Endometrial microvascular endothelial cells (primary cell): Measurements from ENCODE around the gene POLR2F. TPM values are rescaled to one million over a fixed set of nuclear protein-coding genes. Genes with fewer than 3 reads are reported as not detected.
"Not testable (repeated sequence)": the region's sequence is repeated elsewhere in the genome, so short reads cannot be mapped to it uniquely, and the experiment has no call there.

Experiments used
- in situ Hi-C: cut with HindIII; loops from 2 replicates; pipeline ENCODE4 v1.10.0; 2017; ENCODE audit warnings: low sequenced_read_pairs, low pct_unique_long_range_greater_than_20kb; ENCODE audit errors: inconsistent ontology term
- total RNA-seq: library from RNA; depleted of rRNA; stranded (reverse); fragments of >200 nt; gene quantifications from one replicate; pipeline ENCODE4 v1.2.3, GENCODE V29; 2015; ENCODE audit errors: inconsistent ontology term

The POLR2F gene
- total RNA-seq, 1 donor from 2014 or later = 80.4 TPM

DNA sequence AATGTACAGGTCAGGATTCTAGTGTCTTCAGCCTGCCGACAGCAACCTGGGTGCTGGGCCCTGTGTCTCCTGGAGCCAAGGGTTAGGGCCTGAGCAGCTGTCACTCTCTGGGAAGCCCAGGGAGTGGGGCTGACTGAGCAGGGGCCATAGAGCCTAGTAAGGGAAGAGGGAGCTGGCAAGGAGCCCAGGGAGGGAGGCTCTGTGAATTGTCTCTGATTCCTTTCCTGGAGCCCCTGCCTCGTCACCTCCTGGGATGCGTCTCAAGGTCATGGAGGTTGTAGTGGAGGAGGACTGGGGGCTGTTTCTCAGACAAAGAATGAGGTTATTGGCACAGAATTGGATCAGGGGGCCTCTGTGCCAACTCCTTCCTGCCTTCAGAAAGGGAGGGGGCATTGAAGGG is 19.0 kb downstream of the POLR2F start:
- in situ Hi-C loops = no loop called here

DNA sequence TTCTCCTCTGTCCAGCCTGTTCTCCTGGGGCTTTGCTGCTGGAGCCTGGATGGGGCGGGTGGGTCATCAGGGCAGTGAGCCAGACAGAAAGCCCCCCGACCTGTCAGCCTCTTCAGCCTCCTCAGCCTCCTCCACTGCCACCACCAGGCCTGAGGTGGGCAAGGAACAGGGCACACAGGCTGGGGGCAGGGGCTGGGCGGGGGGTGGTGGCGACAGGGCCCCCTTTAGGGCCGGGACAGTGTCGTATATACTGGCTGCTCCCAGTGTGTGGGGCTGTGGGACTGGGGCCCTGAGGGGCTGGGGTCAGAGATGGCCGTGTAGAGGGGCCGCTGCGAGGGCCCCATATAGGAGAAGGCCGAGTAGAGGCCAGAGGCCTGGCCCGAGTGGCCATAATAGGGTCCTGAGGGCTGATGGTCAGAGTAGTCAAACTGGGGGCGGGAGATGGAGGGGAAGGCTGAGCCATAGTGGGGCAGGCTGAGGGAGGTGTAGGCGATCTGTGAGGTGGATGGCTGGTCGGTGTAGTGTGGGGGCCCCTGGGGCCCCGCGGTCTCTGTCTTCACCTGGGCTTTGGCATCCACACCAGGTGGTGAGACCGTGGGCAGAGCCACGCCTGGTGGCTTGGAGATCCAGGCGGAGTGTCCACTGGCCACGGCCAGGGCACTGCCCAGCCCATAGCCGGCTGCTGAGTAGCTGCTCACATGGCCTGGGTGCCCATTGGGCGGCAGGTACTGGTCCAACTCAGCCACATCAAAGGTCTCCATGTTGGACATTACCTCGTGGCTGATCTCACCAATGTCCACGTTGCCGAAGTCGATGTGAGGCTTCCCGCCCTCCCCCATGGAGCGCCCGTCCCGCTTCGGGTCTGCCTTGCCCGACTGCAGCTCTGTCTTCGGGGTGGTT is 20.0 kb downstream of the POLR2F start:
- in situ Hi-C loops = no loop called here

DNA sequence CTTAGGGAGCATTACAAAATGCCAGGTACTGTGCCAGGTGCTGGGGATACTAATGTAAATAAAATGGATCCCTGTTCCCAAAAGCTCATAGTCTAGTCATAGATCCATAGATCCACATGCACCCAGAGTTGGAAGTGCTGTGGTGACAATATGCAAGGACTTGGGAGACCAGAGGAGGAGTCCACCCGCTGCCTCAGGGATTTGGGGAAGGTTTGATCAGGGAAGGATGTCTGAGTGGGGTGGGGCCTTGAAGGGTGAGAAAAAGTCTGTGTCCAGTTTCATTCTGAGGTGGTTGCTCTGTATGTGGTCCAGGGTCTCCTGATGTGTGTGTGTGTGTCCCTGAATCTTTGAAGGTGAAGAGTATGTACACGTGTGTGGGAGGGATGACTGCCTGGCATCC is 21.7 kb downstream of the POLR2F start:
- in situ Hi-C loops = no loop called here

DNA sequence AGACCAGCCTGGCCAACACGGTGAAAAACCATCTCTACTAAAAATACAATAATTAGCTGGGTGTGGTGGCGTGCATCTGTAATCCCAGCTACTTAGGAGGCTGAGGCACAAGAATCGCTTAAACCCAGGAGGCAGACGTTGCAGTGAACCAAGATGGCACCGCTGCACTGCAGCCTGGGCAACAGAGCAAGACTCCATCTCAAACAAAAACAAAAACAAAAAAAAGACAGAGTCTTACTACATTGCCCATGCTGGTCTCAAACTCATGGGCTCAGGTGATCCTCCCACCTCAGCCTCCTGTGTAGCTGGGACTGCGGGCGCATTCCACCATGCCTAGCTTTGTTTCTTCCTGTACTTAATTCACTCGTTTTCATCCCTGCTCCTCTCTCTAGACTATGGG is 22.5 kb downstream of the POLR2F start:
- in situ Hi-C loops = not testable (repeated sequence)

DNA sequence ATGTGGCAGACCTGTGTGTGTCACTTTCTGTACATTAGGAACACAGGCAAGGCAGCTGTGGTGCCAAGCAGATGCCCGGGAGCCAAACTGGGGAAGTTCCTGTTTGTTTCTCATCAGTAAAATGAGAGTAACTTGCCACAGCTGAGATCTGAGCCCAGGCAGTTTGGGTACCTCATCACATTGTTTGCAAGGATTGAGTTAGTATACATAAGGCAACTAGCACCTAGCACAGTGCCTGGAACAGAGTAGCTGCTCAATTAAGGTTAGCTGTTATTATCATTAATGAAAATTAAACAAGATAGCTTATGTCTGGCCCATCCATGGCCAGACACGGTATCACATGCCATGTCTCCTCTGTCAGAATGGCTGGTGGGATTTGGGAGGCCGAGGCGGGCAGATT is 23.0 kb downstream of the POLR2F start:
- in situ Hi-C loops = no loop called here

DNA sequence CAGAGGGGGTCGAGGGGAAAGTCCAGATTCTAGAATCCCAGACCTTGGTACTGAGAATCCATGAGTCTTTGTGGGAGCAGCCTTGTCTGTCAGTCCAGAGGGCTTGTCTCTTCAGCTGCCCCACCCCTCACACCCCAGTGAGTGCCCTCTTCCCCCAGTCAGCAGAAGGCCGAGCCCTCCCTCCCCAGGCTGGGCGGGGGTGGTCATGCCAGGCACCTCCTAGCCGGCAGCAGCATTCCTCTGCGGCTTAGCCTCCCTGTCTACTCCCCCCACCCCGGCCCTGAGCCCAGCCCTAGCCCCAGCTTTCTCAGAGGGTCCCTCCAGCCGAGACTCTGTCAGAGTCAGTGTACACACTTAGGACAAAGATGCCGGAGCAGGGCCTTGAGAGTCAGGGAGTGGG is 26.3 kb downstream of the POLR2F start:
- in situ Hi-C loops = no loop called here

DNA sequence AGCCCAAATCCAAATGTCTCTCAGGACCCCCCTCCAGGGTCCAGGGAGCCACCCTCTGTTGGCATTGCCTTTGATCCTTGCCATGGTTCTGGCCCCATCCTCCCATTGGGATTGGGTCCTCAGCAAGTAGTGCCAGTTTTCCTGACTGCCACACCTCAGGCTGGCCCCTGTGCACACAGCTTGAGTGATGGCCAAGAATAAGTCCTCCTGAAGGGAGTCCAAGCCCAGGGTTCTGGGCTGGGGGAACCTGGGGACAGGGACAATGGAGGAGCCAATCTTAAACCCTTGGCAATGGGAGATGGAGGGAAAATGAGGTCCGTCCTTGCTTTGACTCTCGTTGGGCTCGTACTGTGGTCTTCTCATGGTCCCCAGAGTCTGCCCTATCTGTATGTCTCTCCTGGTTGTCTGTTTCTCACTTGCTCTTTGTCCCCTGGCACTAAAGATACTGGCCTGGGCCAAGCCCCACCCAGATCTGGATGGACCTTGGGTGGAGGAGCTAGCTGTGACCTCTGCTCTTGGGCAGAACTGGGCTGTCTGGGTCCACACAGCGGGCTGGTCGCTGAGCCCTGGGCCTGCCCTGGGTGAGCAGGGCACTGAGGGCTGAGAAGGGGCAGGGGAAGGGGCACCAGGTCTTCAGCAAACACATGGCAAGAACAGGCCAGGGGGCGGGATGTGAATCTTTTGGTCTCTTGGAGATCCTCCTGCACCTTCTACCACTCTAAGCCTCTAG is 27.9 kb downstream of the POLR2F start:
- in situ Hi-C loops = no loop called here

DNA sequence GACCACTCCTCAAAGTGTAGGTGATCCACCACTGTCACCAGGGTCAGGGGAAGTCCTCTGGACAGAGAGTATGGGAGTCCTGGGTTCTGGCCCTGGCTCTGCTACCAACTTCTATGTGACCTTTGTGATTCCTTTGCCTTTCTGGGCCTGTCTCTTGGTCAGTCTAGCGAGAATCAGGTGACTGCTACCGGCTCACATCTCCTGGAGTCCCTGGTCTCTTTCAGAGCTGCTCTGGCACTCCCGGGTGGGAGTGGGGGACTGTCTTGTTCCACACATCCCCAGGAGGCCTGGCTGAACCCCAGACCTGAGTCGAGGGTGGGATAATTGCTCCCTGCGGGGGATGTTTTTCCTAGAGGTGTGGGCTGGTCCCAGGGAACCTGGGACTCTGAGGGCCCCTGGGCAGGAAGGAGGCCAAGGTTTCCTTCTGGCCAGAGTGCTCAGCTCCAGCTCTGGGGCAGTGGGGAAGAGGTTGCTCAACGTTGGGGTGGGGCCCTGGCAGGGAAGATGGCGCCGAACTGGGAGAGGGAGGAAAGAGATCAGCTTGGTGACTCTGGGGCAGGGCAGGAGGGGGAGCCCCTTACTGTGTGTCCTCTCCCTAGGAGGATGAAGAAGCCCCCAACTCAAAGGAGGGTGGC is 28.8 kb downstream of the POLR2F start:
- in situ Hi-C loops = no loop called here

DNA sequence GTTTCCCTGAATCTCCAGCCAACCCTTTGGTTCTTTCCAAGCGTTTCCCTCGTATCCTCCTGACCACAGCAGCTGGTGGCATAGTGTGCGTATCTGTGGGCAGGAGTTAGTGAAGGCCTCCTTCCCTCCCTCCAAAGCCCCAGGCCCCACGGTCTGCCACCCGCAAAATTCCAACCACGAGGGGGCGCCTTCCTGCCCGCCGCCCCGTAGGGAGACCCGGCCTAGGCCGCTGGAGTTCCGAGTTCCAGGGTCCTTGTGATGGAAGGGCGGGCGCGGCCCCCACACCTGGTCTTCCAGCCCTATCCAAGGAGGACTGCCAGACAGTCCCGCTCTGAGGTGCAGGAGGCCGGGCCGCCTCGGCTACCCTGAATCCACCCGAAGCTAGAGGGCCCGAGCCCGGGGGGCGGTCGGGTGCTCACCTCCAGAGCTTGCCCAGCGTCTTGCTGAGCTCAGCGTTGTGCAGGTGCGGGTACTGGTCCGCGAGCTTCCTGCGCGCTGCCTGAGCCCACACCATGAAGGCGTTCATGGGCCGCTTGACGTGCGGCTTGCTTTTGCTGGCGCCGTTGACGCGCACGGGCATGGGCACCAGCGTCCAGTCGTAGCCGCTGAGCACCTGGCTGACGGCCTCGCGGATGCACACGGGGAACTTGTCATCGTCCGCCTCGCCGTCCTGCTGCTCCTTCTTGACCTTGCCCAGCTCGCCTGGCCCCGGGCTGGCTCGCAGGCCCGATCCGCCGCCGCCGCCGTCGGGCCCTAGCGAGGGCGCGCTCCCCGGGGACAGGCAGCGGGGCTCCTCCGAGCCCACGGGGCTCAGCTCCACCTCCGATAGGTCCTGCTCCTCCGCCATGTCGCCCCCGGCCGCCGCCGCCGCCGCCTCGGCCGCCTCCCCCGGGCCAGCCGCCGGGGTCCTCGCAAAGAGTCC is 29.7 kb downstream of the POLR2F start:
- in situ Hi-C loops = no loop called here

DNA sequence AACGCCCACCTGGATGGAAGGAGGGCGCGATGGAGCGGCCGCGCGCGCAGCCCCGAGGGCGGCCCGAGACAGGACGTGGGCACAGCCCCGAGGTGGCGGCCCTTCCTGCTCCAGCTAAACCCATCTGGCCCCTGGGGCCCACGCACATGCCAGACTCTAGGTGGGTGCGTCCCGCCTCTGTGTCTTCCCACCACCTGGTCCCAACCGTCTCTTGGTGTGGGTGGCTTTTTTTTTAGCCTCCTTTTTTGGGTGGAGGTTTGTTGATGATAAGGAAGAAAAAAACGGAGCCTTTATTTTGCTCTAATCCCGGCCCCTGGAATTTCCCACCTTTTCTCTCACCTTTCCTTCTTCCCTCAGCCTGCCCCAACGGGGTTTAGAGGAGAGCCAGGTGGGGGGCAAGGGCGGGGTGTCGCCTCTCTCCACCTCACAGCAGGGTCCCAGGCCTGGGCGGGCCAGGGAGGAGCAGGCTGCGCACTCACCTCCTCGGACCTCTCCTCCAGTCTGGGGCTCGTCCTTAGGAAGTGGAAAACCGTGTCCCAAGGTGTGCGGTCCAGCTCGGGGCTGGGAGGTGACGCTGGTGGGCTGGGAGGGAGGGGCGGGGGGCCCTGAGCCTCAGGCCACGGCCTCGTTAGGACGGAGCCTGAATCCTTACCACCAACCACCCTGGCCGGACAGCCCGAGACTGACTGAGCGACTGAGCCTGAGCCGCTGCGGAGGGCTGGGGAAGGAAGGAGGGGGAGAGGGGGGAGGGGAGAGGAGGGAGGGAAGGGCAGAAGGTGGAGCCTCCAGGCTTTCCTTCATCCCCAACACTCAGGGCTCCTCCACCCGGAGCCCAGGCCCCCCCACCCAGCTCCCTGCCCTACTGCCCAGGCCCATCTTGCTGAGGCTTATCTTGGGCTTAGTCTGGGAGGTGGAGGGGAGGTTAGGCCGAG is 30.6 kb downstream of the POLR2F start, which contains the start of gene SOX10:
SOX10 (minus strand) TSS at position 696 of the 932 bp plus-strand sequence. CDS start 771 bp downstream, outside the sequence.
- in situ Hi-C loops = no loop called here

DNA sequence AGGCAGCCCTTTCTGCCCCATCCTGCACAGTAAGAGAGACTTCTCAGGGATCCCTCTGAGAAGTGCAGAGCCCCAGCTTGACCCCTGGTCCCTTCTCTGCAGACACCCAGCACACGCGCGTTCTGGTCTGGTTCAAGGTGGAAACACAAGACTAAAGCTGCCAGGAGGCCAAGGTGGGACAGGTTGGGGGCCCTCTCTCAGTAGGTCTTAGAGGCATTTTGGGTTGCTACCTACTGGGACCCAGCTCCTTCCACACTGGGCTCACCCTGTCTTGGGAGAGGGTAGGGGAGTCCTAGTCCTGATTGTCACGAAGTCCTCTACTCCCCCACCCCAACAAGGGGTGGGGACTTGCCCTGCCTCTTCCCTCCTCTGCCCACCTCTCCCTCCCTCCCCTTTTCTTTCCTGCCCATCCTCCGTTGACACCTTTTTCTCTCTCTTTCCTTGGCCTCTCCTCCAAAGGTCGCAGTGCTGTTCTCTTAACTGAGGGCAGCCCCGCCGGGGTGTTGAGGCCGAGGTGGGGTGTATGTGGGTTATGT is 31.6 kb downstream of the POLR2F start:
- in situ Hi-C loops = no loop called here

DNA sequence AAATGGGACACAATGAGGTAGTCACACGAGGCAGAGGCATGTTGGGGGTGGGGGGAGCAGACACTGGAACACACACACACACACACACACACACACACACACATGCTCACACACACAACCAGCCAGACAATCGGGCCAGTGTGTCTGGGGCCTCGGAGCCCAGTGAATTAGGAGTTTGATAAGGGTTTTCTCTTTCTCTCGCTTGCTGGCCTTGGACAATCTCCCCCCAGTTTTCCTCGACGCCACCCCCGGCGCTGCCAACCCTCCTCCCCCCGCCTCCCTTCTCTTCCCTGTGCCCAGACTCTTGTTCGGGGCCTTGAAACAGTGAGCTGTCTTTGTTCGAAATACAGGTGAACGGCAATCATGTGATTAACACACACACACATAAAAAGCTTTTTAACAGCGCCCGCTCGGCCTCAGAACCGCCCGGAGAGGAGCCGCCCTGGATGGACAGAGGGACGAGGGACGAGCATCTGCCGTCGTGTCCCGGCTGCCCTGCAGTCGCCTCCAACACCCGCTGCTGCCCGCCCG is 32.3 kb downstream of the POLR2F start:
- in situ Hi-C loops = no loop called here

DNA sequence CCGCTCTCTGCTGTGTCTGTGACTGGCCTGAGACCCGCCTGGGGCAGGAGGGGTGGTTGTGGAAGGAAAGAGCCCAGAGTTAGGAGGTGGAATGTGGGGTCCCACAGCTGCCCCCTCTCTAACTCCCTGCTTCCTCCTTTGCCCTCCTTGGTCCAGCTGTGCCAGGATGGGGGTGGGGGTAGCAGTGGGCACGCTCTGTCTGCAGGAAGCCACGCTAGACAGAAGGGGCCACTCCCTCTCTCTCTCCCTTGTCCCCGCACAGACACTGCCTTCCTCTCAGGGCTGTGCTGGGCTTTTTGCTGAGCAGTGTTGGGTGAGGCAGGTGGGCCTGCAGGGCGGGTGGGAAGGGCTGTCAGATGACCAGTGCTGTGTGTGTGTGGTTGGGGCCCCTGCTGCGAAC is 32.9 kb downstream of the POLR2F start:
- in situ Hi-C loops = no loop called here

DNA sequence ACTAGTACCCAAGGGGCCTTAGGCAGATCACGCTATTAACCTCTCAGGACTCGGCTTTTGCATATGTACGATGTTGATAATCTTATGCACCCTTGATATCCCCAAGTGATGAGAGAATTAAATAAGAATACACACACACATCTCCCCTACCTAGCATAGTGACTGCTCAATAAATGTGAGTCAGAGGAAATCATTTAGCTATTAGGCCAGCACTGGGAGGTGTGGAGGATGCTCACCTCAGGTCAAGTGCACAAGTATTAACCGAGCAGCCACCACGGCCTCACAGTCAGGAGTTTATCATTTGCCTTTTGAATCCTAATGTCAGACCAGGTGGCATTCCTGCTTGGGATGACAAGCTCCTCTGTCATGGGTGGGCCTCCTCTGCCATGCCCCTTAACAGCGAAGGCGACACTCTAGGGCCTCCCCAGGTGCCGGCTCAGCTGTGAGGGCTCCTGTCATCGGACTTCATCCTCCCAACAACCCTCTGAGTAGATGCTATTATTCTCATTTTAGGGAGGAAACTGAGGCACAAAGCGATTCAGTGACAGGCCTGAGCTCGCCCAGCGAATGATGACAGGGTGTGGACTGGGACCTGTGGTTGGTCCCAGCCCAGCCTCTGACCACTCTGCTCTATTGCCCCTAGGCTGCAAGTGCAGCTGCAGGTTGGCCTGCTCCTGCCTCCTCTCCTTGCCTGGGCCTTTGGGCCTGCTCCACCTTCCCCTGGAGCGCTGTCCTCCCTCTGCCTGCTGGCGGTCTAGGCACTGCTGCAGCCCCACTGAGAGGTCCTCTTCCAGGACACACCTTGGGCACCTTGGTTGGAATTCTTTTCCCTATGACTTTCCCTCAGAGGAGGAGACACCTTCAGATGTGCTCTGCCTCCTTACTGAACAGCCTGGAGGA is 35.9 kb downstream of the POLR2F start:
- in situ Hi-C loops = no loop called here

DNA sequence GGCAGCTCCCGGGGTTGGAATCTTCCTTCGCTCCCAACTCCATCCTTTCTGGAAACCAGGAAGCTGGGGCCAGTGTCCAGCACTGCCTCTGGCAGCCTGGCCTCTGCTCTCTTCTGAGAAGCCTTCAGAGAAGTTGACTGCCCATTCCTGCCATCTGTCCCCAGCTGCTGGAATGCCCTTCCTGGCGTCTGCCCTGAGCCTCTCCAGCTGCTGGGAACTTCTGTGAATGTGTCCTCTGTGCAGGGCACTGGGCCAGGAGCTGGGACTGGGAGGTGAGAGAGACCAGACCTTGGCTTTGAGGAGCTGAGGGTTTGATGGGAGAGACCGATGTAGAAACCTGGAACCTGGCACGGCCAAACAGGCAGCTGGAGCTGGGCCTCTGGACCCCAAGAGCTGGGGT is 36.8 kb downstream of the POLR2F start:
- in situ Hi-C loops = no loop called here

DNA sequence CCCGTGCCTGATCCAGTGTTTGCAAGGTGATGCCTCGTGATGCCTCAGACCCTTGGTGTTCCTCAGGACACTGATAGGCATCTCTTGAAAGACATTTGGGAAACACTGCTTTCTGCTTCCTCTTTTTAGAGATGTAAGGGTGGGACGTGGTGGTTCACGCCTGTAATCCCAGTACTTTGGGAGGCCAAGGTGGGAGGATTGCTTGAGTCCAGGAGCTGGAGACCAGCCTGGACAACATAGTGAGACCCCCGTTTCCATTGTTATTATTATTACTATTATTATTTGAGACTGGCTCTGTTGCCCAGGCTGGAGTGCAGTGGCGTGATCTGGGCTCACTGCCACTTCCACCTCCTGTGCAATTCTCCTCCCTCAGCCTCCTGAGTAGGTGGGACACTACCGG is 37.4 kb downstream of the POLR2F start:
- in situ Hi-C loops = no loop called here
